ENCODE measurements around the gene KRTAP10-2. TPM values are rescaled to one million over a fixed set of nuclear protein-coding genes. Genes with fewer than 3 reads are reported as not detected.

KRTAP10-2 gene
- total RNA-seq, 2 experiments from 2014 or later, result not detected

Other genes starting within 250 kb of the KRTAP10-2 start
- 11.9 and 20.6 TPM in 2 replicates for gene CFAP410, start 212.1 kb downstream of the KRTAP10-2 start, total RNA-seq (2014; rRNA removed; shearing (Covaris generic))
- gene CFAP410, start 212.1 kb downstream of the KRTAP10-2 start, total RNA-seq (2022), result 15.0 and 15.1 TPM in 2 replicates
- gene TRPM2, start 197.9 kb downstream of the KRTAP10-2 start, total RNA-seq (2014; rRNA removed; shearing (Covaris generic)), result 1.8 and 2.8 TPM in 2 replicates
- gene TRPM2, start 197.9 kb downstream of the KRTAP10-2 start, total RNA-seq (2022), result 3.8 and 7.1 TPM in 2 replicates
- gene LRRC3, start 96.0 kb downstream of the KRTAP10-2 start, total RNA-seq (2014; rRNA removed; shearing (Covaris generic)), result not detected in 2 replicates
- not detected in 2 replicates for gene LRRC3, start 96.0 kb downstream of the KRTAP10-2 start, total RNA-seq (2022)
- gene KRTAP10-1, start 11.3 kb downstream of the KRTAP10-2 start, total RNA-seq (2014; rRNA removed; shearing (Covaris generic)), result 0.13 TPM in 1 of 2 replicates, not detected in the other
- not detected in 2 replicates for gene KRTAP10-1, start 11.3 kb downstream of the KRTAP10-2 start, total RNA-seq (2022)
- not detected in 2 replicates for gene KRTAP10-3, start 7.3 kb upstream of the KRTAP10-2 start, total RNA-seq (2014; rRNA removed; shearing (Covaris generic))
- gene KRTAP10-3, start 7.3 kb upstream of the KRTAP10-2 start, total RNA-seq (2022), result not detected in 2 replicates
- not detected in 2 replicates for gene KRTAP10-4, start 22.2 kb upstream of the KRTAP10-2 start, total RNA-seq (2014; rRNA removed; shearing (Covaris generic))
- not detected in 2 replicates for gene KRTAP10-4, start 22.2 kb upstream of the KRTAP10-2 start, total RNA-seq (2022)
- gene KRTAP10-5, start 29.1 kb upstream of the KRTAP10-2 start, total RNA-seq (2014; rRNA removed; shearing (Covaris generic)), result not detected in 2 replicates
- gene KRTAP10-5, start 29.1 kb upstream of the KRTAP10-2 start, total RNA-seq (2022), result not detected in 2 replicates
- not detected in 2 replicates for gene KRTAP10-6, start 41.0 kb upstream of the KRTAP10-2 start, total RNA-seq (2014; rRNA removed; shearing (Covaris generic))
- gene KRTAP10-6, start 41.0 kb upstream of the KRTAP10-2 start, total RNA-seq (2022), result not detected in 2 replicates
- not detected in 2 replicates for gene KRTAP10-7, start 49.1 kb upstream of the KRTAP10-2 start, total RNA-seq (2014; rRNA removed; shearing (Covaris generic))
- not detected in 2 replicates for gene KRTAP10-7, start 49.1 kb upstream of the KRTAP10-2 start, total RNA-seq (2022)
- not detected in 2 replicates for gene KRTAP10-8, start 60.6 kb upstream of the KRTAP10-2 start, total RNA-seq (2014; rRNA removed; shearing (Covaris generic))
- gene KRTAP10-8, start 60.6 kb upstream of the KRTAP10-2 start, total RNA-seq (2022), result not detected in 2 replicates
- gene KRTAP10-9, start 75.6 kb upstream of the KRTAP10-2 start, total RNA-seq (2014; rRNA removed; shearing (Covaris generic)), result not detected in 2 replicates
- gene KRTAP10-9, start 75.6 kb upstream of the KRTAP10-2 start, total RNA-seq (2022), result not detected in 2 replicates
- gene KRTAP10-10, start 85.9 kb upstream of the KRTAP10-2 start, total RNA-seq (2014; rRNA removed; shearing (Covaris generic)), result not detected in 2 replicates
- gene KRTAP10-10, start 85.9 kb upstream of the KRTAP10-2 start, total RNA-seq (2022), result not detected in 2 replicates
- not detected in 2 replicates for gene KRTAP10-11, start 94.9 kb upstream of the KRTAP10-2 start, total RNA-seq (2014; rRNA removed; shearing (Covaris generic))
- not detected in 2 replicates for gene KRTAP10-11, start 94.9 kb upstream of the KRTAP10-2 start, total RNA-seq (2022)
- not detected in 2 replicates for gene KRTAP12-4, start 103.2 kb upstream of the KRTAP10-2 start, total RNA-seq (2014; rRNA removed; shearing (Covaris generic))
- not detected in 2 replicates for gene KRTAP12-4, start 103.2 kb upstream of the KRTAP10-2 start, total RNA-seq (2022)
- not detected in 2 replicates for gene KRTAP12-3, start 106.4 kb upstream of the KRTAP10-2 start, total RNA-seq (2014; rRNA removed; shearing (Covaris generic))
- not detected in 2 replicates for gene KRTAP12-3, start 106.4 kb upstream of the KRTAP10-2 start, total RNA-seq (2022)
- gene KRTAP12-2, start 115.4 kb upstream of the KRTAP10-2 start, total RNA-seq (2014; rRNA removed; shearing (Covaris generic)), result not detected in 2 replicates
- gene KRTAP12-2, start 115.4 kb upstream of the KRTAP10-2 start, total RNA-seq (2022), result not detected in 2 replicates
- not detected in 2 replicates for gene KRTAP12-1, start 130.7 kb upstream of the KRTAP10-2 start, total RNA-seq (2014; rRNA removed; shearing (Covaris generic))
- not detected in 2 replicates for gene KRTAP12-1, start 130.7 kb upstream of the KRTAP10-2 start, total RNA-seq (2022)
- not detected in 2 replicates for gene KRTAP10-12, start 145.7 kb upstream of the KRTAP10-2 start, total RNA-seq (2014; rRNA removed; shearing (Covaris generic))
- not detected in 2 replicates for gene KRTAP10-12, start 145.7 kb upstream of the KRTAP10-2 start, total RNA-seq (2022)
- not detected in 2 replicates for gene TSPEAR, start 160.1 kb upstream of the KRTAP10-2 start, total RNA-seq (2014; rRNA removed; shearing (Covaris generic))
- not detected in 2 replicates for gene TSPEAR, start 160.1 kb upstream of the KRTAP10-2 start, total RNA-seq (2022)